Measurements from ENCODE around the gene PIK3C2G. TPM values are rescaled to one million over a fixed set of nuclear protein-coding genes. Genes with fewer than 3 reads are reported as not detected.

PIK3C2G gene
- total RNA-seq, 1 donor = not detected

DNA sequence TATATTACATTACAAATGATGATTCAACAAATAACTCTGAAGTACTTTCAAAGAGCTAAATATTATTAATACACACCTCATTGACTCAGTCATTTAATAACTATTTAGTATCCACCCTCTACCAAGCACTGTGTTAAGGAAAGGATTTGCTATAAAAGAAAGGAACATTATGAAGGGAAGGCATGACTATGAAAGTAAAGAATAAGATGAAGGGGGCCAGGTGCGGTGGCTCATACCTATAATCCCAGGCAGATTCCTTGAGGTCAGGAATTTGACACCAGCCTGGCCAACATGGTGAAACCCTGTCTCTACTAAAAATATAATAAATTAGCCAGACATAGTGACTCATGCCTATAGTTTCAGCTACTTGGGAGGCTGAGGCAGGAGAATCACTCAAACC lies 368.6 kb downstream of the PIK3C2G start:
- Histone ChIP-seq H3K27ac (ENCODE audit: low read depth, low read length) (no peak overlapping the region), H4K20me1 (ENCODE audit: insufficient read depth, low read length) (no peaks in the 10 kb centered on the region), H3K79me2 (ENCODE audit: insufficient read depth, low read length) (no peaks in the 10 kb centered on the region), H3K36me3 (ENCODE audit: insufficient read depth, low read length) (no peaks in the 10 kb centered on the region), H3K4me1 (ENCODE audit: insufficient read depth, low read length) (no peaks in the 10 kb centered on the region), H3K4me2 (ENCODE audit: insufficient read depth, low read length) (no peak overlapping the region), H3K4me3 (ENCODE audit: insufficient read depth, low read length) (no peak overlapping the region), H2AFZ (ENCODE audit: low read length) (no peak overlapping the region), H3K9me3 (ENCODE audit: low read depth, low read length) (peaks cover 2% of the 10 kb centered on the region), H3K27me3 (ENCODE audit: insufficient read depth, low read length) (no peaks in the 10 kb centered on the region)
- no peak for TF ChIP-seq CTCF (IDR thresholded peaks at IDR 0.05; ENCODE audit: extremely low read depth, low read depth, low read length)
- DNase-seq (ENCODE audit: insufficient read length, low spot score, missing footprints) = no peak

- H3K4me2 ChIP-seq (ENCODE audit: insufficient read depth, low read length) = no peak overlapping the region
- no peaks in the 10 kb centered on the region for H4K20me1 ChIP-seq (ENCODE audit: insufficient read depth, low read length)
- no peak overlapping the region for H3K4me3 ChIP-seq (ENCODE audit: insufficient read depth, low read length)
- no peaks in the 10 kb centered on the region for H3K36me3 ChIP-seq (ENCODE audit: insufficient read depth, low read length)
- H3K4me1 ChIP-seq (ENCODE audit: insufficient read depth, low read length) = no peaks in the 10 kb centered on the region
- H3K9me3 ChIP-seq (ENCODE audit: low read depth, low read length) = peaks cover 2% of the 10 kb centered on the region
- DNase-seq (ENCODE audit: insufficient read length, low spot score, missing footprints) = no peak
- no peaks in the 10 kb centered on the region for H3K79me2 ChIP-seq (ENCODE audit: insufficient read depth, low read length)
- no peak overlapping the region for H3K27ac ChIP-seq (ENCODE audit: low read depth, low read length)
- no peak overlapping the region for H2AFZ ChIP-seq (ENCODE audit: low read length)
- no peaks in the 10 kb centered on the region for H3K27me3 ChIP-seq (ENCODE audit: insufficient read depth, low read length)
- no peak for TF ChIP-seq CTCF (IDR thresholded peaks at IDR 0.05; ENCODE audit: extremely low read depth, low read depth, low read length)
Measured at GRCh38 chr12:18631339-18631738, 370.0 kb downstream of the PIK3C2G start.

DNA sequence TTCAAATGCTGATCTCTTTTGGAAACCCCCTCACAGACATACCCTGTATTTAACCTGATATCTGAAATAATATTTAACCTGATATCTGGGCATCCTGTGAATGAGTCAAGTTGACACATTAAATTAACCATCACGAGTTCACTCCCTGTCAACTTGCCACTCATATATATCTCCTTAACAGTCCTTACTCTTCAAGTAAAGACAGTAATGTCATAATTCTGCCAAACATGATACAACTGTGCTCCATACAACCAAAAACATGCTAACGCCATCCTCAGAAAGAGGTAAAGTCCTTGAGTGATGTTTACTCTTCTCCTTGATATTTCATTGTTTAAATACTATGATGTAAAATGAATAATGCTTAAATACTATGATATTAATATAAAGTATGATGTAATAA lies 371.5 kb downstream of the PIK3C2G start:
- no peaks in the 10 kb centered on the region for H3K36me3 ChIP-seq (ENCODE audit: insufficient read depth, low read length)
- H3K4me2 ChIP-seq (ENCODE audit: insufficient read depth, low read length) = no peak overlapping the region
- no peak for TF ChIP-seq CTCF (IDR thresholded peaks at IDR 0.05; ENCODE audit: extremely low read depth, low read depth, low read length)
- H4K20me1 ChIP-seq (ENCODE audit: insufficient read depth, low read length) = no peaks in the 10 kb centered on the region
- H2AFZ ChIP-seq (ENCODE audit: low read length) = no peak overlapping the region
- H3K27me3 ChIP-seq (ENCODE audit: insufficient read depth, low read length) = no peaks in the 10 kb centered on the region
- H3K4me3 ChIP-seq (ENCODE audit: insufficient read depth, low read length) = no peak overlapping the region
- H3K4me1 ChIP-seq (ENCODE audit: insufficient read depth, low read length) = no peaks in the 10 kb centered on the region
- no peak overlapping the region for H3K27ac ChIP-seq (ENCODE audit: low read depth, low read length)
- no peaks in the 10 kb centered on the region for H3K9me3 ChIP-seq (ENCODE audit: low read depth, low read length)
- DNase-seq (ENCODE audit: insufficient read length, low spot score, missing footprints) = no peak
- no peaks in the 10 kb centered on the region for H3K79me2 ChIP-seq (ENCODE audit: insufficient read depth, low read length)

GRCh38 chr12:18634382-18634781 lies 373.1 kb downstream of the PIK3C2G start:
- Histone ChIP-seq H3K4me1 (ENCODE audit: insufficient read depth, low read length) (no peaks in the 10 kb centered on the region), H3K27ac (ENCODE audit: low read depth, low read length) (no peak overlapping the region), H3K36me3 (ENCODE audit: insufficient read depth, low read length) (no peaks in the 10 kb centered on the region), H3K79me2 (ENCODE audit: insufficient read depth, low read length) (no peaks in the 10 kb centered on the region), H4K20me1 (ENCODE audit: insufficient read depth, low read length) (no peaks in the 10 kb centered on the region), H3K4me3 (ENCODE audit: insufficient read depth, low read length) (no peak overlapping the region), H3K27me3 (ENCODE audit: insufficient read depth, low read length) (no peaks in the 10 kb centered on the region), H2AFZ (ENCODE audit: low read length) (no peak overlapping the region), H3K4me2 (ENCODE audit: insufficient read depth, low read length) (no peak overlapping the region), H3K9me3 (ENCODE audit: low read depth, low read length) (no peaks in the 10 kb centered on the region)
- DNase-seq (ENCODE audit: insufficient read length, low spot score, missing footprints) = no peak
- no peak for TF ChIP-seq CTCF (IDR thresholded peaks at IDR 0.05; ENCODE audit: extremely low read depth, low read depth, low read length)
